ENCODE results near the gene KCNK6.

DNA sequence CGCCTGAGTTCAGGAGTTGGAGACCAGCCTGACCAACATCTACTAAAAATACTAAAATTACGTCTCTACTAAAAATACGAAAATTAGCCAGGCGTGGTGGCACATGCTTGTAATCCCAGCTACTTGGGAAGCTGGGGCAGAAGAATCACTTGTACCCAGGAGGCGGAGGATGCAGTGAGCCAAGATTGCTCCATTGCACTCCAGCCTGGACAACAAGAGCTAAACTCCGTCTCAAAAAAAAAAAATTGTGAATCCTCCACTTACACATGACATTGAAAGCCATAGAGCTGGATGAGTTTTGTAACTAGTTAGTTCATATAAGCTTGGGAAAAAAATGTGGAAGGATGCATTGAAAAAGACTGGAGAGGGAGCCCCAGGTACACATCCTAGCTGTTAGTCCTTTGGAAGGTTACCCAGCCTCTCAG lies 54.3 kb downstream of the KCNK6 start:
- TF ChIP-seq, protein P1, sequence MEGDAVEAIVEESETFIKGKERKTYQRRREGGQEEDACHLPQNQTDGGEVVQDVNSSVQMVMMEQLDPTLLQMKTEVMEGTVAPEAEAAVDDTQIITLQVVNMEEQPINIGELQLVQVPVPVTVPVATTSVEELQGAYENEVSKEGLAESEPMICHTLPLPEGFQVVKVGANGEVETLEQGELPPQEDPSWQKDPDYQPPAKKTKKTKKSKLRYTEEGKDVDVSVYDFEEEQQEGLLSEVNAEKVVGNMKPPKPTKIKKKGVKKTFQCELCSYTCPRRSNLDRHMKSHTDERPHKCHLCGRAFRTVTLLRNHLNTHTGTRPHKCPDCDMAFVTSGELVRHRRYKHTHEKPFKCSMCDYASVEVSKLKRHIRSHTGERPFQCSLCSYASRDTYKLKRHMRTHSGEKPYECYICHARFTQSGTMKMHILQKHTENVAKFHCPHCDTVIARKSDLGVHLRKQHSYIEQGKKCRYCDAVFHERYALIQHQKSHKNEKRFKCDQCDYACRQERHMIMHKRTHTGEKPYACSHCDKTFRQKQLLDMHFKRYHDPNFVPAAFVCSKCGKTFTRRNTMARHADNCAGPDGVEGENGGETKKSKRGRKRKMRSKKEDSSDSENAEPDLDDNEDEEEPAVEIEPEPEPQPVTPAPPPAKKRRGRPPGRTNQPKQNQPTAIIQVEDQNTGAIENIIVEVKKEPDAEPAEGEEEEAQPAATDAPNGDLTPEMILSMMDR (IDR thresholded peaks at IDR 0.05), result no peak
- TF ChIP-seq GRHL2 (CRISPR knock-in tag; IDR thresholded peaks at IDR 0.05; ENCODE audit: insufficient replicate concordance, severe bottlenecking), result no peak
- TF ChIP-seq, protein P2, sequence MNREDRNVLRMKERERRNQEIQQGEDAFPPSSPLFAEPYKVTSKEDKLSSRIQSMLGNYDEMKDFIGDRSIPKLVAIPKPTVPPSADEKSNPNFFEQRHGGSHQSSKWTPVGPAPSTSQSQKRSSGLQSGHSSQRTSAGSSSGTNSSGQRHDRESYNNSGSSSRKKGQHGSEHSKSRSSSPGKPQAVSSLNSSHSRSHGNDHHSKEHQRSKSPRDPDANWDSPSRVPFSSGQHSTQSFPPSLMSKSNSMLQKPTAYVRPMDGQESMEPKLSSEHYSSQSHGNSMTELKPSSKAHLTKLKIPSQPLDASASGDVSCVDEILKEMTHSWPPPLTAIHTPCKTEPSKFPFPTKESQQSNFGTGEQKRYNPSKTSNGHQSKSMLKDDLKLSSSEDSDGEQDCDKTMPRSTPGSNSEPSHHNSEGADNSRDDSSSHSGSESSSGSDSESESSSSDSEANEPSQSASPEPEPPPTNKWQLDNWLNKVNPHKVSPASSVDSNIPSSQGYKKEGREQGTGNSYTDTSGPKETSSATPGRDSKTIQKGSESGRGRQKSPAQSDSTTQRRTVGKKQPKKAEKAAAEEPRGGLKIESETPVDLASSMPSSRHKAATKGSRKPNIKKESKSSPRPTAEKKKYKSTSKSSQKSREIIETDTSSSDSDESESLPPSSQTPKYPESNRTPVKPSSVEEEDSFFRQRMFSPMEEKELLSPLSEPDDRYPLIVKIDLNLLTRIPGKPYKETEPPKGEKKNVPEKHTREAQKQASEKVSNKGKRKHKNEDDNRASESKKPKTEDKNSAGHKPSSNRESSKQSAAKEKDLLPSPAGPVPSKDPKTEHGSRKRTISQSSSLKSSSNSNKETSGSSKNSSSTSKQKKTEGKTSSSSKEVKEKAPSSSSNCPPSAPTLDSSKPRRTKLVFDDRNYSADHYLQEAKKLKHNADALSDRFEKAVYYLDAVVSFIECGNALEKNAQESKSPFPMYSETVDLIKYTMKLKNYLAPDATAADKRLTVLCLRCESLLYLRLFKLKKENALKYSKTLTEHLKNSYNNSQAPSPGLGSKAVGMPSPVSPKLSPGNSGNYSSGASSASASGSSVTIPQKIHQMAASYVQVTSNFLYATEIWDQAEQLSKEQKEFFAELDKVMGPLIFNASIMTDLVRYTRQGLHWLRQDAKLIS (CRISPR knock-in tag; IDR thresholded peaks at IDR 0.05; ENCODE audit: borderline replicate concordance), result no peak
- TF ChIP-seq ESRRA (CRISPR knock-in tag; IDR thresholded peaks at IDR 0.05; ENCODE audit: borderline replicate concordance), result no peak
- TF ChIP-seq, protein P3, sequence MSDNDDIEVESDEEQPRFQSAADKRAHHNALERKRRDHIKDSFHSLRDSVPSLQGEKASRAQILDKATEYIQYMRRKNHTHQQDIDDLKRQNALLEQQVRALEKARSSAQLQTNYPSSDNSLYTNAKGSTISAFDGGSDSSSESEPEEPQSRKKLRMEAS (CRISPR knock-in tag; IDR thresholded peaks at IDR 0.05), result no peak
- TF ChIP-seq CREM (CRISPR knock-in tag; IDR thresholded peaks at IDR 0.05), result no peak
- TF ChIP-seq ZNF263 (CRISPR knock-in tag; IDR thresholded peaks at IDR 0.05; ENCODE audit: low read depth), result no peak
- TF ChIP-seq NFE2L1 (CRISPR knock-in tag; IDR thresholded peaks at IDR 0.05), result no peak
- TF ChIP-seq, protein P4, sequence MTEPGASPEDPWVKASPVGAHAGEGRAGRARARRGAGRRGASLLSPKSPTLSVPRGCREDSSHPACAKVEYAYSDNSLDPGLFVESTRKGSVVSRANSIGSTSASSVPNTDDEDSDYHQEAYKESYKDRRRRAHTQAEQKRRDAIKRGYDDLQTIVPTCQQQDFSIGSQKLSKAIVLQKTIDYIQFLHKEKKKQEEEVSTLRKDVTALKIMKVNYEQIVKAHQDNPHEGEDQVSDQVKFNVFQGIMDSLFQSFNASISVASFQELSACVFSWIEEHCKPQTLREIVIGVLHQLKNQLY (CRISPR knock-in tag; IDR thresholded peaks at IDR 0.05), result no peak
- TF ChIP-seq TEAD4 (CRISPR knock-in tag; IDR thresholded peaks at IDR 0.05), result no peak

Measured in WTC11 (cell line).